Suppressor macrophage treated with lipopolysaccharide for 4 hours (primary cell): ENCODE measurements around the gene ABO.
A peak's percentile ranks its signal among the peaks of the same experiment; 100 is the strongest.
"Not testable (repeated sequence)": the region's sequence is repeated elsewhere in the genome, so short reads cannot be mapped to it uniquely, and the experiment has no call there.

Experiments used
- DNase-seq: peaks from one replicate; pipeline ENCODE4 v3.0.0-alpha.2; 2020

ABO gene

DNA sequence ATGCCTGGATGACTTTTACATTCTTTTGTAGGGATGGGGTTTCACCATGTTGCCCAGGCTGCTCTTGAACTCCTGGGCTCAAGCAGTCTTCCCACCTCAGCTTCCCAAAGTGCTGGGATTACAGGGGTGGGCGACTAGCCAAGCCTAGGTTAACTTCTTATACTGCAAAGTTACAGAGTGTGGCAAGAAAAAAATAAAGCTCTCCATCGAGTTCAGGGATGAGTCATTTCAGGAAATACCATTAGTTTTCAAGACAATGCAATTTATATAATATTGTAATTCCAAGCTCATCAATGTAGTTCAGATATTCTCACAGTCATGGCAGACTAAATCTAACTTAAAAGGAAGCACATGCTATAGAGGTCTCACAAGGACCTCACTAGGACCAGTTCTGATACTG, 11.5 kb upstream of the ABO start:
- DNase-seq = no peak

- DNase-seq = no peak
Observed at GRCh38 chr9:133285252-133285775, 10.3 kb upstream of the ABO start.

- no peak for DNase-seq
Observed at GRCh38 chr9:133284362-133284761, 9.4 kb upstream of the ABO start.

GRCh38 chr9:133283255-133284032, 8.4 kb upstream of the ABO start:
- not testable (repeated sequence) for DNase-seq

DNA sequence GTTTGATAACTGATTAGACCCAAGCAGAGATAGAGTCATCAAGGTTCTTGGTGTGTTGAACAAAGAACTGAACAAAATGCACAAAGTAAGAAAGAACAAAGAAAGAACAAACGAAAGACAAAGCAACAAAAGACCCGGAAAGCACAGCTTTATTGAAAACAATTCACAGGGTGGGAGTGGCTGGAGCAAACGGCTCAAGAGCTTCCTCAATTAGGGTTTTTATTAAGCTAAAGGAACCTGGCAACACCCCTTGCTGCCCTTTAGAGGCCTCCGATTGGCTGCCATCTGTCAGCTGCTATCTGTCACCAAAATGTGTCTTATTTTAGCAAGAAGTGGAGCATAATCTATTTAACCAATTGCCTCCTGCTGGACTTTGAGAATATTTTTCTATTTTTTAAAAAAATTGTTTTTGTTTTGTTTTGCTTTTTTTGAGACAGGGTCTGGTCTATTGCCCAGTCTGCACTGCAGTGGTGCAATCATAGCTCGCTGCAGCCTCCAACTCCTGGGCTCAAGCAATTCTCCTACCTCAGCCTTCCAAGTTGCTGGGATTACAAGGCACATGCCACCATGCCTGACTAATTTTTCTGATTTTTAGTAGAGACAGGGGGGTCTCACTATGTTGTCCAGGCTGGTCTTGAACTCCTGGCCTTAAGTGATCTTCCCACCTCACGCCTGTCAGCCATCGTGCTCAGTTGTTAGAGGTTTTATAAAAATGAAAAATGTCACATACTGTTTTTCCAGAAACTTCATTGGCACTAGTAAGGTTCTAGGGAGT, 7.7 kb upstream of the ABO start:
- peak; percentile 11 for DNase-seq

DNA sequence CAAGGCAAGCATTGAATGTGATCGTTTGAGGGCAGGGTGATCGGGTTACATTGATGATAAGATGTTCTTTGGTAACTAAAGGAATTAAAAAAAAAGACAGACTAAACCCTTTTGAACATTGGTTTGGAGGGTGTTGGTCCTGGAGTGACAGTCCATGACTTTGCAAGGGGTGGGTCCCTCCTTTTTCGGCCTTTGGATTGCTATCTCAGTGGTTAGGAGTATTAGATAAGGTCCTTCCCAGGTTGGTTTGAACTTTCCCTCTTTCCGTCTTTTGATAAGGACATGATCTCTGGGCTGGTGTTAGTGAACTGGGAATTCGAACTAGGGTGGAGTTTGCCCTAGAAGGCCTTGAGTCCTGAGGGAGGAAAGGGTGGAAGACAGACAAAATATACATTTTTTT, 5.4 kb upstream of the ABO start:
- DNase-seq = no peak

- DNase-seq = peak; percentile 60
Observed at GRCh38 chr9:133278161-133279114, 3.4 kb upstream of the ABO start.

DNA sequence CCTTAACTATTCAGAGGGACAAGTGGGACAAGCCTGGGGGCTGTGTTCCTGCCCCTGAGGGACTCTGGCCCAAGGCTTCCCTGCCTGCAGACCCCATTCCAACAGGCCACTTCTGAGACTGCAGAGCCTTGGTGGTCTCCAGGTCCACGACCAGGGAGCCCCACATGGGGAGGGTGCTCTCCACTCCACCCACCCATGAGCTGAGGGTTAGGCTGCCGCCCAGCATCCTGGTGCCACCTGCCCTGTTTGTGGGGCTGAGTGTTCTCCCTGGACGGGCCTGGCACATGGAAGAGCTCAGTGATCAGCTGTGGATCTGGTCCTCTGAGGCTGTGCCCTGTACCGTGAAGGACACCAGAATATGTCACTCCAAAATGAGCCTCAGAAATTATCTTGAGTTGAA, 2.5 kb upstream of the ABO start:
- no peak for DNase-seq

GRCh38 chr9:133276923-133277322, 1.9 kb upstream of the ABO start:
- DNase-seq = no peak

DNA sequence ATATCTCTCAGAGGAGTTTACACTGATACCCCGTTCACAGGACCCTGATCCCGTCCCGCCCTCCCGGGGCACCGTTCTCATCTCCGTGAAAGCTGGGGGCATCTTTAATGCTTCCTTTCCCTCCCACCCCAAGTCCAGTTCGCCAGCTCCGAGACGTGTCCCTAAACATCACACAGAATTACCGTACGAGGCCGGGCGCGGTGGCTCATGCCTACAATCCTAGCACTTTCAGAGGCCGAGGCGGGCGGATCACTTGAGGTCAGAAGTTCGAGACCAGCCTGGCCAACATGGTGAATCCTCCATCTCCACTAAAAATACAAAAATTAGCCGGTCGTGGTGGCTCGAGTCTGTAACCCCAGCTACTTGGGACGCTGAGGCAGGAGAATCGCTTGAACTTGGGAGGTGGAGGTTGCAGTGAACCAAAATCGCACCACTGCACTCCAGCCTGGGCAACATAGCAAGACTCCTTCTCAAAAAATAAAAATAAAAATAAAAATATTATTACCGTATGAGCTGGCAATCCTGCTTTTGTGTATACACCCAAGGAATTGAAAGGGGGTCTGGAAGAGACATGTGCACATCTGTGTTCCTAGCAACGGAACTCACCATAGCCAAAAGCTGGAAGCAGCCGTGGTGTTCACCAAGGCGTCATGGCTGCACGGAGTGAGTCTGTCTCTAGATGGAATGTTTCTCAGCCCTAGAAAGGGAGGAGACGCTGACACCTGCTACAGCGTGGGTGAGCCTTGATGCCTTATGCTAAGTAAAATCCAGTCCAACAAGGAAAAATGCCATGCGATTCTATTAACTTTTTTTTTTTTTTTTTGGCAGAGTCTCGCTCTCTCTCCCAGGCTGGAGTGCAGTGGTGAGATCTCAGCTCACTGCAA, 1.2 kb upstream of the ABO start:
- no peak for DNase-seq

DNA sequence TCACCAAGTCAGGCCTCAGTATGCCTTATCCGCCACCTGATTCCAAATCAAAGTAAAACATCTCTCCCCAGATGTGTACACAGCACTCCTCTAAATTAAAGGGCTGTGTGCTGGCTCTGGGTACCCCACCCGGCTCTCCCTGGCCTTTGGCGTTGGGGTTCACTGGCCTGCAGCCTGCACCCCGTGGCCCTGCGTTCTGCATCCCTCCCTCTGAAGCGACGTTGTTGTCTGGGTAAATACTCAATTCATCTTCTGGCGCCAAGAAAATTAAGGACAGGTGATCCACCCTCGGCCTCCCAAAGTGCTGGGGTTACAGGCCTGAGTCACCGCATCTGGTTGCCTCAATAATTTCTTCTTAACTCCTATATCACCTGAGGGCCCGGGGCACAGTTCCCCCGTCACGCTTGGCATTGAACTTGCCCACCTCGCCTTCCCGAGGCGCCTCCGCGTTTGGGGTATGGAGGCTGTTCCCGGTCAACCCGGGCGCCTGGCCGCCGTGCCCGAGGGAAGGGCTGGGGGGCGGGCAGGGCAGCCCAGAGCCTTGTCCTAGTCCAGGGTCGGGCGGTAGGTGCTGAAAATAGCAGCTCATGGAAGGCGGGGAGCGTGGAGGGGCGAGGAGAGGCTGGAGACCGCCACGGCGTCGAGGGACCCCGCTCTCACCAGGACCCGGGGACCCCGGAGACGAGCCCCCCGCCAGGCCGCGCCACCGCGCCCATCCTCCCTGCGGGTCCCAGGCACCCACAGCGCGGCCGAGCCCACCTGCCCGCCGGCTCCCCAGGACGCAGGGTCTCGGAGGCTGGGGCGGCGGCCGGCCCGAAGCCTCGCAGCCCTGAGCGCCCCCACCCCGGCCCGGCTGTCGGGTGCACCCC, 531 bp downstream of the ABO start:
- DNase-seq = no peak

GRCh38 chr9:133273819-133274218, 1.2 kb downstream of the ABO start:
- DNase-seq = no peak

DNA sequence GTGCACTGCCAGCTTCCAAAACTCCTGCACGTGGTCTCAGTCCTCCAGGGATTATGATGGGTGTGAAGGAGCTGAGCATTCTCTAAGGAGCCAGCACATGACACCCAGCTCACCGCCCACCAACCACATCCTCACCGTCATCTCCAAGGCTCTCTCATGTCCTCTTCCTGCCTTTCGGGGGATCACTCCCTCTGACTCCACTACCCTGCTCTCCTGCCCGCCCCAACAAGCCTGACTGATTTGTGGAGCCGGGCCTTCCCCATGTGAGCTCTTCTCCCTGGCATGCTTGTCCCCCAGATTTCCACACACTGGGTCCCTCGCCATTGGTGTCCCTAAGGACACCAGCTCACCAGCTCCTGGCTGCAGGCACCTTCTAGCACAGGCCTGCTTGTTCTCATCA, 1.9 kb downstream of the ABO start:
- DNase-seq = no peak

- no peak for DNase-seq
Observed at GRCh38 chr9:133269537-133270362, 5.3 kb downstream of the ABO start.

DNA sequence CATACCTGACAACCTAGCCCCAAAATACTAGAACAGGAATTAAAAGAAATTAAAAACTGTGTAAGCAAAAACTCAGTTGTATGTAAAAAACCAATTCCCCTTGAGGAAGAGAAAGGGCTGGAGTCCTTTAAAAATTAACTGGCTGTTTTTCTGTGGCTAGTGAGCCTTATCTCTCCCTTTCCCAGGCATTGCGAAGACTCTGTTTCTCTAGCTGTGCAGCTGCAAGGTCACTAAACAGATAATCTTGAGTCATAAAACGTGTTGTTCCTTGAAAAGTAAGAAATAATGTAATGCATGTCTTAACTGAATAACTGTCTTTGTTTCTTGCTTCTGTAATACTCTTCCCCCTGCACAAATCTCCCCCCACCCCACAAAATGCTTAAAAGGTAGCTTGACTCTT, 5.9 kb downstream of the ABO start:
- DNase-seq = not testable (repeated sequence)

- DNase-seq = no peak
Observed at GRCh38 chr9:133268335-133269056, 6.5 kb downstream of the ABO start.

GRCh38 chr9:133264235-133264764, 10.7 kb downstream of the ABO start:
- DNase-seq = no peak

DNA sequence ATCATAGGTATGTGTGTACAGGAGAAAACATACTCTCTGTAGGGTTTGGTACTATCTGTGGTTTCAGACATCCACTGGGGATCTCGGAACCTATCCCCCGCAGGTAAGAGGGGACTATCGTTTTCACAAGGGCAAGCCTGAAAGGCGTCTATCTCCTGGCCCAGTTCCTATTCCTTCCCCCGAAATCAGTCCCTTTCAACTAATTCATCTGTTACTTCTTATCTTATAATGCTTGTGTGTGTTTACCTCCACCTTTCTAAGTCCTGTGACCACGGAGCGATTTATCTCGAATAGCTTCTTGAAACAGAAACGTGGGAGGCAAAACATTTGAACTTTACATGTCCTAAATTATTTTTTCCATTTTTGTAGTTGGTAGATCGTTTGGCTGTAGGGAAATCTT, 11.4 kb downstream of the ABO start:
- no peak for DNase-seq

- DNase-seq = no peak
Observed at GRCh38 chr9:133262226-133262625, 12.8 kb downstream of the ABO start.
